HepG2 (cell line): Measurements from ENCODE around the gene TNFRSF9. TPM values are rescaled to one million over a fixed set of nuclear protein-coding genes. Genes with fewer than 3 reads are reported as not detected.

ENCODE experiments used
- ATAC-seq: fragments of 200-7000 bp; cut with Tn5 transposase; 3 replicates; pipeline ENCODE4 v1.9.1; 2020; ENCODE audit warnings: mild to moderate bottlenecking, moderate library complexity
- BruUV-seq: library from RNA; stranded (reverse); fragments of 400-500 nt; replicated peaks from 2 replicates; lab custom pipeline; 2021; lab: Mats Ljungman, UMichigan
- CTCF ChIA-PET: fragments of 300-600 bp; formaldehyde crosslinking; extraction: SDS; loops from one replicate; lab custom pipeline; 2021; ENCODE audit warnings: low total read pairs, inconsistent platforms, low intra/inter-chr PET ratio; lab: Yijun Ruan, JAX
- POLR2A ChIA-PET: fragments of 350-600 bp; sonication (Branson Sonifier 250); formaldehyde crosslinking; loops from one replicate; lab custom pipeline; 2020; ENCODE audit warnings: antibody characterized with exemption, inconsistent platforms; lab: Yijun Ruan, JAX
- DNase-seq: peaks from one replicate; pipeline ENCODE4 v3.0.0-alpha.2; 2015; ENCODE audit warnings: low spot score
- FAIRE-seq: peaks from 3 replicates; lab custom pipeline; 2011; peaks lifted over from hg19 to GRCh38; lab: Jason Lieb, UNC
- H2AFZ ChIP-seq: one replicate; pipeline ENCODE4 v1.6.1; 2011; ENCODE audit warnings: low read length, inconsistent platforms
- H3K27ac ChIP-seq: fragments of 300-600 bp; 3 replicates; pipeline ENCODE4 v1.8.0; 2011; ENCODE audit warnings: mixed run types, mild to moderate bottlenecking, mixed read lengths, low read length, inconsistent platforms; ENCODE audit not compliant: insufficient read depth; ENCODE audit errors: extremely low read length
- H3K27me3 ChIP-seq, 2 experiments: fragments of 200-600 bp in 1 of 2; 2 replicates in 1 of 2; 3 replicates in 1 of 2; pipeline versions ENCODE4 v1.6.0 to v1.8.0; 2011; ENCODE audit warnings: low read length in 2 of 2, mild to moderate bottlenecking in 2 of 2, moderate library complexity in 2 of 2, inconsistent platforms in 1 of 2; ENCODE audit not compliant: insufficient read depth in 2 of 2, control insufficient read depth in 1 of 2
- H3K36me3 ChIP-seq, 2 experiments: fragments of 200-600 bp in 1 of 2; replicated peaks in 1 of 2; 2 replicates in 1 of 2; 3 replicates in 1 of 2; pipeline versions ENCODE4 v1.5.1 to v1.8.0; 2011; ENCODE audit warnings: low read length in 2 of 2, inconsistent platforms in 1 of 2; ENCODE audit not compliant: insufficient read depth in 2 of 2, control insufficient read depth in 1 of 2
- H3K4me1 ChIP-seq: 2 replicates; pipeline ENCODE4 v1.5.1; 2012; ENCODE audit warnings: low read length, inconsistent platforms; ENCODE audit not compliant: insufficient read depth
- H3K4me2 ChIP-seq: 2 replicates; pipeline ENCODE4 v1.6.0; 2011; ENCODE audit warnings: low read depth, low read length, inconsistent platforms
- H3K4me3 ChIP-seq, 3 experiments: fragments of 200-600 bp in 1 of 3; sonication (generic), shearing (Covaris generic) in 1 of 3; replicated peaks in 1 of 3; 2 replicates each; pipeline ENCODE4 v1.5.1; 2011 to 2016; ENCODE audit warnings: low read length in 3 of 3, inconsistent platforms in 2 of 3, low read depth in 2 of 3, mild to moderate bottlenecking in 2 of 3, control low read depth in 1 of 3, mixed read lengths in 1 of 3; ENCODE audit not compliant: insufficient read depth in 1 of 3
- H3K79me2 ChIP-seq: one replicate; pipeline ENCODE4 v1.6.1; 2011; ENCODE audit warnings: low read length, inconsistent platforms; ENCODE audit not compliant: insufficient read depth
- H3K9ac ChIP-seq: 2 replicates; pipeline ENCODE4 v1.6.0; 2011; ENCODE audit warnings: mild to moderate bottlenecking, low read depth, low read length, inconsistent platforms; ENCODE audit not compliant: insufficient read depth
- H3K9me3 ChIP-seq: 2 replicates; pipeline ENCODE4 v1.5.1; 2012; ENCODE audit warnings: mild to moderate bottlenecking, low read length
- H4K20me1 ChIP-seq: 2 replicates; pipeline ENCODE4 v1.6.0; 2011; ENCODE audit warnings: inconsistent platforms, mild to moderate bottlenecking, low read length, moderate library complexity; ENCODE audit not compliant: insufficient read depth
- ELF1 ChIP-seq: sonication (generic); formaldehyde crosslinking; IDR thresholded peaks from 2 replicates; pipeline ENCODE4 v1.4.0; 2020; ENCODE audit warnings: missing genetic modification reagents
- HNRNPUL1 ChIP-seq: fragments of 200-400 bp; formaldehyde crosslinking; IDR thresholded peaks from 2 replicates; pipeline ENCODE4 v1.6.1; 2017; ENCODE audit warnings: low read depth, mild to moderate bottlenecking, low read length, moderate library complexity
- MAFK ChIP-seq, 2 experiments: IDR thresholded peaks in 1 of 2; conservative IDR thresholded peaks in 1 of 2; 2 replicates each; pipeline ENCODE4 v1.6.1; 2011; ENCODE audit warnings: improper control_type of control experiment in 2 of 2, low read length in 2 of 2
- MIER2 ChIP-seq: IDR thresholded peaks from 2 replicates; pipeline ENCODE4 v1.6.1; 2016; ENCODE audit warnings: missing biosample characterization, missing genetic modification reagents
- PPARG ChIP-seq: conservative IDR thresholded peaks from 2 replicates; pipeline ENCODE4 v1.6.1; 2016; ENCODE audit warnings: missing biosample characterization, missing genetic modification reagents
- RBAK ChIP-seq: sonication (generic); formaldehyde crosslinking; IDR thresholded peaks from 2 replicates; pipeline ENCODE4 v1.5.1; 2020; ENCODE audit warnings: mild to moderate bottlenecking, missing genetic modification reagents
- ZNF281 ChIP-seq: sonication (generic); formaldehyde crosslinking; IDR thresholded peaks from 2 replicates; pipeline ENCODE4 v1.4.0; 2020; ENCODE audit warnings: missing genetic modification reagents, borderline replicate concordance
- WGBS: methylation state at CpG from one replicate; pipeline ENCODE4 v1.1.6; 2017; ENCODE audit warnings: low lambda C conversion rate; 5-methylcytosine and 5-hydroxymethylcytosine counted together
- in situ Hi-C: cut with HindIII; loops from 2 replicates; pipeline ENCODE4 v1.10.0; 2017; ENCODE audit warnings: low pct_unique_long_range_greater_than_20kb; ENCODE audit not compliant: extremely low pct_ligation_motif_present
- intact Hi-C: fragments of 100-400 bp; cut with micrococcal nuclease; formaldehyde crosslinking; loops from one replicate; pipeline ENCODE4 v1.10.0; 2022; ENCODE audit not compliant: unreplicated experiment
- polyA plus RNA-seq, 8 experiments: library from polyadenylated mRNA; depleted of rRNA in 3 of 8; stranded (reverse) in 7 of 8; unstranded in 1 of 8; fragments of >200 nt; fragmentation: Illumina TruSeq in 4 of 8; extraction: Trizol in 4 of 8; gene quantifications; 2 replicates each; pipeline versions ENCODE4 v1.2.1 to v1.2.3, GENCODE V29; 2011 to 2016; ENCODE audit warnings: low read depth in 4 of 8, missing spikeins in 1 of 8, mixed read lengths in 1 of 8; ENCODE audit not compliant: insufficient read depth in 1 of 8
- total RNA-seq, 5 experiments: library from RNA; depleted of rRNA; stranded (reverse); fragments of >200 nt; fragmentation: Illumina TruSeq; extraction: Trizol; gene quantifications; 2 replicates each; pipeline ENCODE4 v1.2.3, GENCODE V29; 2016; ENCODE audit warnings: low read depth in 1 of 5

The TNFRSF9 gene
- total and polyA plus RNA-seq, 2 of the 13 experiments (the other 11 are each of a cell fraction or from before 2014, with no cell fraction given), result 0.07 TPM; not detected in 1

GRCh38 chr1:7943251-7943650 lies 2.6 kb upstream of the TNFRSF9 start:
- Histone ChIP-seq H3K9ac (no peak overlapping the region), H3K27ac (no peak overlapping the region), H3K4me2 (no peak overlapping the region), H3K36me3 (no peaks in the 10 kb centered on the region), H3K9me3 (no peaks in the 10 kb centered on the region), H3K79me2 (no peaks in the 10 kb centered on the region), H2AFZ (no peak overlapping the region), H3K27me3 (peaks cover 7 to 57% of the 10 kb centered on the region in 2 experiments; a peak in 4 of 5 replicates), H3K4me3 (no peak overlapping the region), H4K20me1 (no peaks in the 10 kb centered on the region), H3K4me1 (no peaks in the 10 kb centered on the region)
- in situ Hi-C loops, result no loop called here
- no TSS peak for BruUV-seq
- TF ChIP-seq PPARG (no peak), RBAK (CRISPR knock-in tag) (no peak), HNRNPUL1 (no peak), MIER2 (no peak), MAFK (conservative IDR thresholded peaks at IDR 0.05 in 1 of 2, IDR thresholded peaks at IDR 0.05 in 1 of 2; ENCODE audit: low read length in 2 of 2) (no peak), ZNF281 (CRISPR knock-in tag) (no peak), ELF1 (CRISPR knock-in tag) (no peak)
- ATAC-seq (no peak), DNase-seq (no peak), FAIRE-seq (no peak)
- 0% methylated on average over 2 of the region's 2 CpGs for WGBS
- ChIA-PET CTCF (no interaction called here), POLR2A (interaction anchor here (1.7 kb wide), 1 partner anchor 18 kb away, joined by 4 read pairs; the partner anchor contains the start of gene PARK7)
- intact Hi-C loops, result no loop called here
